ENCODE results near the gene MT1A.

The MT1A gene

GRCh38 chr16:56637814-56638750 lies at the start of gene MT1A:
Gene MT1A (plus strand): TSS chr16:56638666. CDS start chr16:56638739, 73 bp downstream.
- peak; percentile 83 for DNase-seq

GRCh38 chr16:56588781-56589140 lies 49.7 kb upstream of the MT1A start:
- peak; percentile 27 for DNase-seq

- DNase-seq, result peak; percentile 48
Observed at GRCh38 chr16:56589141-56590039, 49.1 kb upstream of the MT1A start, which contains the start of gene MT3. Gene MT3 (plus strand): TSS chr16:56589528. CDS start chr16:56589591, 63 bp downstream.

- peak; percentile 43 for DNase-seq
Observed at GRCh38 chr16:56591377-56592060, 46.9 kb upstream of the MT1A start.

- DNase-seq, result no peak
Observed at GRCh38 chr16:56593573-56594291, 44.7 kb upstream of the MT1A start.

GRCh38 chr16:56594292-56594619 lies 44.2 kb upstream of the MT1A start:
- no peak for DNase-seq

GRCh38 chr16:56600398-56600999 lies 38.0 kb upstream of the MT1A start:
- no peak for DNase-seq

- DNase-seq, result no peak
Observed at GRCh38 chr16:56601325-56601724, 37.1 kb upstream of the MT1A start.

GRCh38 chr16:56603589-56603988 lies 34.9 kb upstream of the MT1A start:
- DNase-seq, result peak; percentile 85

GRCh38 chr16:56604966-56605365 lies 33.5 kb upstream of the MT1A start:
- DNase-seq, result no peak

GRCh38 chr16:56605475-56605874 lies 33.0 kb upstream of the MT1A start:
- DNase-seq, result no peak

GRCh38 chr16:56606071-56606475 lies 32.4 kb upstream of the MT1A start:
- no peak for DNase-seq

- peak; percentile 56 for DNase-seq
Observed at GRCh38 chr16:56606476-56607108, 31.9 kb upstream of the MT1A start.

GRCh38 chr16:56607109-56607618 lies 31.3 kb upstream of the MT1A start:
- peak; percentile 93 for DNase-seq

- DNase-seq, result no peak
Observed at GRCh38 chr16:56607675-56608042, 30.8 kb upstream of the MT1A start.

GRCh38 chr16:56608043-56608875 lies 30.2 kb upstream of the MT1A start, which contains the start of gene MT2A:
Gene MT2A (plus strand): TSS chr16:56608584. CDS start chr16:56608656, 72 bp downstream.
- peak; percentile 97 for DNase-seq

- peak; percentile 63 for DNase-seq
Observed at GRCh38 chr16:56608876-56609462, 29.5 kb upstream of the MT1A start.

- peak; percentile 56 for DNase-seq
Observed at GRCh38 chr16:56609463-56609921, 29.0 kb upstream of the MT1A start.

- DNase-seq, result peak; percentile 70
Observed at GRCh38 chr16:56610017-56610608, 28.4 kb upstream of the MT1A start.

Data from islet precursor cell (in vitro differentiated cells).